GM12801 (cell line): Measurements from ENCODE around the gene OTX2.

Source experiments
- CTCF ChIP-seq: IDR thresholded peaks from one replicate; pipeline ENCODE4 v1.5.1; 2011; ENCODE audit warnings: control low read depth; ENCODE audit not compliant: insufficient read length; ENCODE audit errors: extremely low read depth

Gene OTX2

GRCh38 chr14:56816574-56817391 is 6.5 kb upstream of the OTX2 start:
- TF ChIP-seq CTCF, result no peak

GRCh38 chr14:56815745-56816144 is 5.5 kb upstream of the OTX2 start:
- TF ChIP-seq CTCF, result no peak

GRCh38 chr14:56814969-56815700 is 4.9 kb upstream of the OTX2 start:
- TF ChIP-seq CTCF, result no peak

- TF ChIP-seq CTCF, result no peak
Measured at GRCh38 chr14:56814519-56814959, 4.3 kb upstream of the OTX2 start.

- no peak for TF ChIP-seq CTCF
Measured at GRCh38 chr14:56813143-56813551, 2.9 kb upstream of the OTX2 start.

GRCh38 chr14:56812364-56813141 is 2.3 kb upstream of the OTX2 start:
- no peak for TF ChIP-seq CTCF
